DND-41 (cell line): ENCODE results near the gene PCDH9.

ENCODE experiments used
- ATAC-seq: fragments of 200-7000 bp; cut with Tn5 transposase; 3 replicates; pipeline ENCODE4 v1.9.1; 2021; ENCODE audit warnings: low read depth; ENCODE audit not compliant: insufficient read depth
- DNase-seq: peaks from one replicate; pipeline ENCODE4 v3.0.0-alpha.2; 2020
- H2AFZ ChIP-seq: 2 replicates; pipeline ENCODE4 v1.6.0; 2012; ENCODE audit warnings: low read depth, low read length
- H3K27ac ChIP-seq: 2 replicates; pipeline ENCODE4 v1.5.1; 2012; ENCODE audit warnings: low read length, inconsistent platforms
- H3K27me3 ChIP-seq: fragments of 200-600 bp; sonication (generic); 2 replicates; pipeline ENCODE4 v1.6.0; 2012; ENCODE audit warnings: low read length, mild to moderate bottlenecking, inconsistent platforms; ENCODE audit not compliant: insufficient read depth, poor library complexity
- H3K36me3 ChIP-seq: 2 replicates; pipeline ENCODE4 v1.5.1; 2012; ENCODE audit warnings: low read length, inconsistent platforms; ENCODE audit not compliant: insufficient read depth
- H3K4me1 ChIP-seq: 2 replicates; pipeline ENCODE4 v1.5.1; 2012; ENCODE audit warnings: mild to moderate bottlenecking, low read length; ENCODE audit not compliant: insufficient read depth
- H3K4me2 ChIP-seq: 2 replicates; pipeline ENCODE4 v1.6.0; 2012; ENCODE audit warnings: mild to moderate bottlenecking, moderate library complexity, low read length, inconsistent platforms; ENCODE audit not compliant: insufficient read depth
- H3K4me3 ChIP-seq, 2 experiments: fragments of 200-600 bp in 1 of 2; shearing (Covaris generic) in 1 of 2; 2 replicates each; pipeline ENCODE4 v1.5.1; 2012 to 2016; ENCODE audit warnings: inconsistent platforms in 2 of 2, low read length in 2 of 2, mild to moderate bottlenecking in 2 of 2, low read depth in 1 of 2, moderate library complexity in 1 of 2
- H3K79me2 ChIP-seq: 2 replicates; pipeline ENCODE4 v1.6.0; 2012; ENCODE audit warnings: low read length, inconsistent platforms; ENCODE audit not compliant: insufficient read depth
- H3K9ac ChIP-seq: 2 replicates; pipeline ENCODE4 v1.6.0; 2012; ENCODE audit warnings: low read depth, mild to moderate bottlenecking, inconsistent platforms, low read length, moderate library complexity
- H3K9me3 ChIP-seq: 2 replicates; pipeline ENCODE4 v1.5.1; 2012; ENCODE audit warnings: low read length, moderate library complexity, mild to moderate bottlenecking, inconsistent platforms; ENCODE audit not compliant: insufficient read depth, severe bottlenecking
- H4K20me1 ChIP-seq: 2 replicates; pipeline ENCODE4 v1.6.0; 2012; ENCODE audit warnings: low read length; ENCODE audit not compliant: insufficient read depth
- CTCF ChIP-seq: IDR thresholded peaks from 2 replicates; pipeline ENCODE4 v1.5.1; 2012; ENCODE audit warnings: borderline replicate concordance, low read length, moderate library complexity, mild to moderate bottlenecking; ENCODE audit not compliant: poor library complexity, severe bottlenecking; ENCODE audit errors: extremely low read depth
- EZH2 ChIP-seq: IDR thresholded peaks from 3 replicates; pipeline ENCODE4 v1.6.1; 2012; ENCODE audit warnings: borderline replicate concordance, low read depth, mild to moderate bottlenecking, moderate library complexity, low read length, inconsistent platforms; ENCODE audit not compliant: severe bottlenecking

Gene PCDH9

GRCh38 chr13:66559093-66559492, 671.0 kb downstream of the PCDH9 start:
- no peak for ATAC-seq

GRCh38 chr13:66558506-66558905, 671.6 kb downstream of the PCDH9 start:
- TF ChIP-seq EZH2 = no peak
- TF ChIP-seq CTCF = no peak
- H3K79me2 ChIP-seq = no peaks in the 10 kb centered on the region
- no peaks in the 10 kb centered on the region for H3K4me1 ChIP-seq
- H3K4me2 ChIP-seq = no peak overlapping the region
- no peak overlapping the region for H2AFZ ChIP-seq
- H3K27me3 ChIP-seq = no peaks in the 10 kb centered on the region
- H3K9me3 ChIP-seq = no peaks in the 10 kb centered on the region
- H3K27ac ChIP-seq = no peak overlapping the region
- DNase-seq (no peak), ATAC-seq (no peak)
- H3K4me3 ChIP-seq = no peak overlapping the region
- no peaks in the 10 kb centered on the region for H4K20me1 ChIP-seq
- no peaks in the 10 kb centered on the region for H3K36me3 ChIP-seq
- no peak overlapping the region for H3K9ac ChIP-seq

More at GRCh38 chr13:66559093-66559492, 671.0 kb downstream of the PCDH9 start:
- no peaks in the 10 kb centered on the region for H3K79me2 ChIP-seq
- H3K4me3 ChIP-seq = no peak overlapping the region
- no peak overlapping the region for H2AFZ ChIP-seq
- H3K36me3 ChIP-seq = no peaks in the 10 kb centered on the region
- H3K4me2 ChIP-seq = no peak overlapping the region
- H3K9ac ChIP-seq = no peak overlapping the region
- no peak overlapping the region for H3K27ac ChIP-seq
- no peak for TF ChIP-seq CTCF
- no peak for TF ChIP-seq EZH2
- no peaks in the 10 kb centered on the region for H3K27me3 ChIP-seq
- DNase-seq = no peak
- H4K20me1 ChIP-seq = no peaks in the 10 kb centered on the region
- no peaks in the 10 kb centered on the region for H3K9me3 ChIP-seq
- no peaks in the 10 kb centered on the region for H3K4me1 ChIP-seq

- TF ChIP-seq EZH2 (no peak), CTCF (no peak)
- H3K27ac ChIP-seq = no peak overlapping the region
These were observed 672.8 kb downstream of the PCDH9 start for GRCh38 chr13:66557357-66557756.

GRCh38 chr13:66556306-66556705, 673.8 kb downstream of the PCDH9 start:
- no peak overlapping the region for H3K27ac ChIP-seq
- H3K4me1 ChIP-seq = no peaks in the 10 kb centered on the region
- H3K27me3 ChIP-seq = no peaks in the 10 kb centered on the region
- H2AFZ ChIP-seq = no peak overlapping the region
- no peaks in the 10 kb centered on the region for H4K20me1 ChIP-seq
- DNase-seq (no peak), ATAC-seq (no peak)
- TF ChIP-seq CTCF (no peak), EZH2 (no peak)
- H3K79me2 ChIP-seq = no peaks in the 10 kb centered on the region
- H3K9me3 ChIP-seq = no peaks in the 10 kb centered on the region
- H3K36me3 ChIP-seq = no peaks in the 10 kb centered on the region
- H3K9ac ChIP-seq = no peak overlapping the region
- no peak overlapping the region for H3K4me3 ChIP-seq
- H3K4me2 ChIP-seq = no peak overlapping the region

More at GRCh38 chr13:66557357-66557756, 672.8 kb downstream of the PCDH9 start:
- H3K9me3 ChIP-seq = no peaks in the 10 kb centered on the region
- DNase-seq = no peak
- ATAC-seq = no peak
- no peaks in the 10 kb centered on the region for H3K4me1 ChIP-seq
- H3K4me2 ChIP-seq = no peak overlapping the region
- no peak overlapping the region for H3K9ac ChIP-seq
- H3K4me3 ChIP-seq = no peak overlapping the region
- H3K27me3 ChIP-seq = no peaks in the 10 kb centered on the region
- no peaks in the 10 kb centered on the region for H4K20me1 ChIP-seq
- H3K36me3 ChIP-seq = no peaks in the 10 kb centered on the region
- no peak overlapping the region for H2AFZ ChIP-seq
- no peaks in the 10 kb centered on the region for H3K79me2 ChIP-seq
